Stimulated activated CD8-positive, alpha-beta memory T cell treated with anti-CD3 and anti-CD28 coated beads, Interleukin-2, amount 100 ng/mL, for 48 hours (primary cell): Measurements from ENCODE around the gene C1QTNF4.

Experiments used
- DNase-seq, 2 donors: peaks; one replicate each; pipeline ENCODE4 v3.0.0-alpha.2; 2020; ENCODE audit warnings: low read depth in 2 of 2

C1QTNF4 gene

DNA sequence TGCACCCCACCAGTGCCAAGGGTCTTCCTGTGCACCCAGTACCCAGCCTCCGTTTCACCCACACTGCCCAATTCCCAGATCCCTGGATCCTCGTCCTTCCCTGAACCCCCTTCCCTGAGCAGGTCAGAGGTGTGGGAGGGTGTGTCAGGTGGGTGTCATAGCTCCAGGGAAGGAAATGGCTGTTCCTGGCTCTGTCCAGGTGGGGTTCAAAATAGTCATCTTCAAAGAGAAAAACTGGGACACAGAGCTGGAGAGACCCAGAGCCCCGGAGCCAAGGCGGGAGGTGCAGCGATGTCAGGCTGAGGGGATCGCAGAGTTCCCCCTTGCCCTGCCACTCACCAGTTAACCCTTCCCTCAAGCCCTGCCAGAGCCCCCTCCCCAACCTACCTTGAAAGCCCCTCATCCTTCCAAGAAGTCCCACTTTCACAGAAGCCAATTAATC is 698 bp downstream of the C1QTNF4 start:
- no peak for DNase-seq

DNA sequence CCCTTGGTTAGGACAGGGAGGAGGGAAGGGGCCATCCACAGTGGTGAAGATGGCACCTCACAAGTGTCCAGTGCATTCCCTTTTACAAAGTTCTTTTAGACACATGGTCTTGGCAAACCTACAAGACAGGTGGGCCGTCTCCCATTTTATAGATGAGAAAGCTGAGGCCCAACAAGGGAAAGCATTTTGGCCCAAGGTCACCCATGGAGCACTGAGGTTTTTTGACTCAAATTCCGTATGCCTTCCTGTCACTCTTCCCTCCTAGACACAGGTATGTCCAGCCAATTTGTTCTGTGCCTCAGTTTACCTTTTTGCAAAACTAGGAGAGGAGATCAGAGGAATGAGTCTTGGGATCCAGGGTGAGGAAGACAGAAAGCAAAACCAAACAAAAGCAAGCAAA is 1.2 kb downstream of the C1QTNF4 start:
- DNase-seq, result no peak

DNA sequence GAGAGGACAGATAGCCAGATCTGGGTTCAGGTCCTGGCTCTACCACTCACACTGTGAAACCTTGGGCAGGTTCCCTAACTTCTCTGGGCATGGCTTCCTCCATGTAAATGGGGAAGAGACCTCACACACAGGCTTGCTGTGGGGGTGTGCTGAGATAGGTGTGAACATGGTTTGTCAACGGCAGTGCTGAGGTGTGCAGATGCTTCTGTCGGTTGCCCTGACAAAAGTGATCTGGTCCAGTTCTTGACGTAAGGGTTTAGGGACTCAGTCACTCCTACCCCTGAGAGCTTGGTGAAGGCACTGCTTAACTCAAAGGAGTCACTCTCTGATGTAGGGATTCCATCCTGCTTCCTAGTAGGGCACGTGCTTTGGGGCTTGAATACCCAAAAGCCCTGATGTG is 2.0 kb downstream of the C1QTNF4 start:
- no peak for DNase-seq

DNA sequence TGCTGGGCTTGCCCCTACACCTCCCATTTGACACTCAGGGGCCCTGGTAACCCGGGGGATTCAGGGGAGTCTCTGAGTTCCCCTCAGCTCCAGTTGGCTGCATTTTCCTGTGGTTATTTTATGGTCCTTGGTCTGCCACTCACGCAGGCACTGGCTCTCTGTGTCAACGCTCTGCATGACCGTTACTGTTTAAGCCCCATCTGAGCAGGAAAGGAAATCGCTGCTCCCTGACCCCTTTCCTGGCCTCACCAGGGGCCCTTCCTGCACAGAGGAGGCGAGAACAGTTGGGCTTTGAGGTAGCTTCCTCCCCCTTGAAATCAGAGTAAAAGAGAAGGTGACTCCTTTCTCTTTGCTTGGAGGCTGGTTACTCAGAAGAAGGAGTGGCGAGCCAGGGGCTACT is 2.4 kb downstream of the C1QTNF4 start:
- DNase-seq, result no peak

DNA sequence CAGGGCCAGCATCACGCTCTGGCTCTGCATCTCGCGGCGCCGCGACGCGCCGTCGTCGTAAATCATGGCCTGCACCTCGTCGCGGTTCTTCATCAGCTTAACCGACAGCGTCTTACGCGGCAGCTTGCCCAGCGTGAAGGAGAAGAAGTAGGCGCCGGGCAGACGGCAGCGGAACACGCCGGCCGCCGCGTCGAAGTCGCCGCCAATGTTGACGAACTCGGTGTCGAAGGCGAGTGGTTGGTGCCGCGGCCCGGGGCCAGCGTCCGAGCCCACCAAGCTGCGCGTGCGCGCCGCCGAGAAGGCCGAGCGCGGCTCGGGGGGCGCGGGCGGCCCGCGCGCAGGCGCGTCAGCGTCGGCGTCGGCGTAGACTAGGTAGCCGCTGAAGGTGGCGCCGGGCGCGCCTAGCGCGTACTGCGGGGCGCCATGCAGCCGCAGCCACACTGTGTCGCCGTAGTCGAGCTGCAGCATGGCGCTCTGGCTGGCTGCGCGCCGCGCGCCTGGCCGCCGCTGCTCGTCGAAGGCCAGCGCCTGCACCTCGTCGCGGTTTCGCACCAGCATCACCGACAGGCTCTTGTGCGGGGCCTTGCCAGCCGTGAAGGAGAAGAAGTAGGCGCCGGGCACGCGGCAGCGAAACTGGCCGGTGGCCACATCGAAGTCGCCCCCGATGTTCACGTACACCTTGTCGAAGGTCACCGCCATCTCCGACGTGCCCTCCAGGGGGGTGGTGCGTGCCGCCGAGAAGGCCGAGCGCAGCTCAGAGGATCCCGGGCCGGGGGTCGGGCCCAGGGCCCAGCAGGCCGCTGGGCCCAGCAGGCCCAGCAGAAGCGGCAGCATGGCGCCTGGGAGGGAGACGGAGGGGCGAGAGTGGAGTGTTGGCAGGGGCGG is 4.0 kb downstream of the C1QTNF4 start:
- DNase-seq, result no peak

DNA sequence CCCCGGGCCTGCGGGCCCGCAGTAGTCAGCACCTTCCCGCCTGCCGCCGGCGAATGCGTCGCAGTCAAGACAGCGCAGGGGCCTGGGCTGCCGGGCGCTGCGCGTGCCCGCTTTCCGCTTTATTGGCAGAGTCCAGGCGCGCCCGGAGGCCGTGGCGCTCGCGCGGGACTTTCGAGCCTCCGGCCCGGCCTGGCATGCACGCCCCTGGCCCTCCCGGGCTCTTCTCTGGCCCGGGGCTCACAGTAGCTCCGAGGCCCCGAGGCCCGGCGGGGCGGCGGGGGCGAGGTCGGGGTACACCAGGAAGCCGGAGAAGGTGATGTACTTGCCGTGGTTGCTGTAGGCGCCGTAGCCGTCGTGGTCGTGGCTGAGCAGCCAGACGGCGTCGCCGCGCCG is 4.6 kb downstream of the C1QTNF4 start:
- DNase-seq, result no peak

DNA sequence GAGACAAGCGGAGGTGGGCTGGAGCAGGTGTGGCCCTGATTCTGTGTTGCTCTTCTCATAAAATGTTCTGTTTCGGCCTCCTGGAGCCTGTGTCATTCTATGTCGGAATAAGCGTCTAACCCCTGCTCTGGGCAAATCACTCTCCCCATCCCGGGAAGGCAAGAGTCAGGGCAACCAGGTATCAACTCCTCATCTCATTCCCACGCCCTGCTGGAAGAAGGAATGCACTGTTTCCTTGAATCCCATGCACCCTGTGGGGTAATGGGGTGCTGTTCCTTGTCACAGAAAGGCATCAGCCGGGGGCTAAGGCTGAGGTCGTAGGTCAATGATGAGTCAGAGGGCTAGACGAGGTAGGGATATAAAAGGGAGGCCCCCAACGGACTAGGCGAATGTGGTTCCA is 5.1 kb downstream of the C1QTNF4 start:
- no peak for DNase-seq

DNA sequence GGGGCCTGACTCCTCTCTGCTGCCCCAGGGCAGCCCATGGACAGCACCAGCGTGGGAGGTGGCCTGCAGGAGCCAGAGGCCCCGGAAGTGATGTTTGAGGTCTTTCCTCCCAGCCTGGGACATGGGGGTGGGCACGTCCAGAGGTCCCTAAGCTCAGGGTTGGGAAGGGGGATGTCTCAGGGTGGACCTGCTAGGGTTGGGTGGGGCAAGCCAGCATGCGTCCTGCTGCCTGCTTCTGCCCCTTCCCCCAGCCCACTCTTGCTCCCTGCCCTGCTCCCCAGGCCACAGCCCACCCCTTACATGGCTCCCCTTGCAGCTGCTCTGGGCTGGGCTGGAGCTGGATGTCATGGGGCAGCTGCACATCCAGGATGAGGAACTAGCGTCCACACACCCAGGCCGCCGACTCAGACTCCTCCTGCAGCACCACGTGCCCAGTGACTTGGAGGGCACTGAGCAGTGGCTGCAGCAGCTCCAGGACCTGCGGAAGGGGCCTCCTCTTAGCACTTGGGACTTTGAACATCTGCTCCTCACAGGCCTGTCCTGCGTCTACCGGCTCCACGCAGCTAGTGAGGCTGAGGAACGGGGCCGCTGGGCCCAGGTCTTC is 6.4 kb downstream of the C1QTNF4 start:
- DNase-seq, result no peak

DNA sequence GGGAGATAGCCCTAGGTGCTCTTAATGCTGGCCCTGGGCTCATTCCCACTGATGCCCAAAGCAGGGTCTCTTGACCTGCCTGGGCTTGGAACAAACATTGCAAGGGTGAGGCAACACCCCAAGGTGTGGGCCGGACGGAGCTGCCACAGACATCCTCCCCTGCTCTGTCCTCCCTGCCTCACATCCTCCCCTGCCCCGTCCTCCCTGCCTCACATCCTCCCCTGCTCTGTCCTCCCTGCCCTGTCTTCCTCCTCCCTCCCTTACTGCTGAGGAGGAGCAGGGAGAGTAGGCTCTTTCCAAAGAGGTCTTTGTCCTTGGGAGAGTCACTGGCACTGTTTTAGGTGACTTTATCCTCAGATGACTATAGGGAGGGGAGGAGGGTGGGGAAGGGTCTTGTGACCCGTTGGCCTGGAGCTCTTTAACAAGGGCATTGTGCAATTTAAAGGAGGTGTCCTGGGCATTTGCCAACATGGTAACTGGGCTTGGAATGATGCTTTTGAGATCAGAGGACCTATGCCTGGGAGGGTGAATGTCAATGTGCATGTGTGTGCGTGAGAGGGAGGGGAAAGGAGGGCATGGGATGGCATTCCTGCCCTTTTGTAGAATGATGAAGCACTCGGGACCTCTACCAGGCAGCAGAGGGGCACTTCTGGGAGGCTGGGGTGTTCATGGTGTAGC is 7.0 kb downstream of the C1QTNF4 start:
- DNase-seq, result no peak

DNA sequence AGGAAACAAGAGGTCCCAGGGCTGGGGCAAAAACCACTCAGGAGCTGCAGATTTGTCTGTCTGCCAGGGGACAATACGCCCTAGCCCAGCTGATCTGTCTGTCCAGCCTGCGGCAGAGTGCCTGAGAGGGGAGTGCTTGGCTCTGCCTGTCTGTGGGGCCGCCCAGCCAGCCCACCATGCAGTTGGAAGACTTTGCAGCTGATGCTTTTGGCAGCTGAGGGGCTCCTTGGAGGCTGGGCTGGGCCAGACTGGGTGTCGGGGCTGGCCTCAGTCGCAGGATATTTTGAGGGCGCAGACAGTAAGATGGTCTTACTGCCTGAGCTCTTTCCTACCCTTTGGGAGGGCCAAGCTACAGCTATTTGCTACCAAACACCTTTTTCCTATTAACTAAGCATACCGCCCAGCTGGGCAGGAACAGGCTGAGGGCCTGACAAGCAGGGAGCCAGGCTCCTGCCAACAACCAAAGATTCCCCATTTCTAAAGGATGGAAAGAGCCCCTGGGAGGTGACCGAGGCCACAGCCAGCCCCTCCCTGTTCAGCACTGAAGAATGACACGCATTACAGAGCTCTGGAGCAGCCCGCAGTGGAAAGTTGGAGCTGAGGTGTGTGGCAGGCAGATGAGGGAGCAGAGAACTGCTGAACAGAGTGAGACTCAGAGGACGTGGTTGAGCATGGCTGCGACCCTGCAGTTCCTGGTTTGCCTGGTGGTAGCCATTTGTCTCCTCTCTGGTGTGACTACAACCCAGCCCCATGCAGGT is 7.9 kb downstream of the C1QTNF4 start, which contains the start of gene FAM180B:
TSS of gene FAM180B (plus strand) at position 581 of the 758 bp plus-strand sequence. CDS start at position 672, 91 bp downstream.
- no peak for DNase-seq

DNA sequence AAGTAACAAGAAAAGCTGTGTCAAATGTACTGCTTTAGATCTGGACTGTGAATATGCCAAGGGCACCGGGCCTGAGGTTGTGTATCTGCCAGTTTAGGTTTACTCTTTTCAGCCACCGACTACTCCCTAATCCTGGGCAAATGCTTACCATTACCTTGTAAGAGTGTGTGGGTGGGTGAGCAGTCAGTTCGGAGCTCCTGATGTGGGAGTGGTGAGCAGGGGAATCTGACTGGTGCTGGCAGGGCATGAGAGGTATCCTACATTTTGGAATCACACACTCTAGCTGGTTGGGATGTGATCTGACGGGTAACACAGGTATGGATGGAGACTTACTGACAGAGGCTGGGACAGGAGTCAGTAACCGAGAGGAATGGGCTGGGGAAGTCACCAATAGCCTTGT is 10.4 kb downstream of the C1QTNF4 start:
- DNase-seq, result no peak

DNA sequence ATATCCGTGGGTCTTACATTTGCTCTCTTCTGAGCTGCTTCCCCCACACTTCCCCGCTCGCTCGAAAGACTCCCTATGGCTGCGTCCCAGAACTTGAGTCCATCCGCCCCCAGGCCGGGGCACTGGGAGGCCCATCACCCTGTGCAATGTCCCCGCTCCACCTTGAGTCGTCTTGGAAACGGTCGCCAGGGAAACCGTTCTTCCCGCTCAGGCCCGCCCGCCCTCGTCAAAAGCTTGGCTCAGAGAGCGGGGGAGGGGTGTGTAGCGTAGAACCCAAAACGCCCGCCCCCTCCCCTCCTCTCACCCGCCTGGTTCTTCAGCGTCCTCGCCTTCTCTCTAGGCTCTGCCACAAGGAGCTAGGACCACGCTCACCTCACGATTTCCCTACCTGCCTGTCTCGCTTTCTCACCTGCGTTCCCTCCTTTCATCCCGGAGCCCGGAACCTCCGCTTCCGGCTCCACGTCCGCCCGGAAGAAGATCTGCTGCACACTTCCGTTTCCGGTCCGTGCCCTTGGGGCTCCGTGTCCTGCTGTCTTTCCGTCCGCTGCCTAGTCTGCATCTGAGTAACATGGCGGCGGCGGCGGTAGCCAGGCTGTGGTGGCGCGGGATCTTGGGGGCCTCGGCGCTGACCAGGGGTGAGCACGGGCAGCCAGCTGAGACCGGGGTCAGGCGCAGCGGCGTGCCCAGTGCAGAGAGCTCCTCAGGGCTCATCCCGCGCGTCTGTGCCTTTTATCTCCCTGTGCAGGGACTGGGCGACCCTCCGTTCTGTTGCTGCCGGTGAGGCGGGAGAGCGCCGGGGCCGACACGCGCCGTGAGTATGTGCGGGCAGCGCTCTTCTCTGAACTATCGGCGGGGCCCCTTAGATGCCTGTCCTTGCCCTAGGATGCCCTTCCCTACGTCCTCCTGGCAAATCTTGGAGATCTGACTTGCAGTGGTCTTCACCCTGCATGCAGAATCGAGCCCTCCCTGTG is 15.4 kb downstream of the C1QTNF4 start, which contains the start of the genes KBTBD4 and NDUFS3:
TSS of gene KBTBD4 (minus strand) at position 447 of the 971 bp plus-strand sequence. CDS start at position 428, 19 bp downstream.
TSS of gene NDUFS3 (plus strand) at position 551 of the 971 bp plus-strand sequence. CDS start at position 569, 18 bp downstream.
- DNase-seq, result peak; percentile 73 to 83

DNA sequence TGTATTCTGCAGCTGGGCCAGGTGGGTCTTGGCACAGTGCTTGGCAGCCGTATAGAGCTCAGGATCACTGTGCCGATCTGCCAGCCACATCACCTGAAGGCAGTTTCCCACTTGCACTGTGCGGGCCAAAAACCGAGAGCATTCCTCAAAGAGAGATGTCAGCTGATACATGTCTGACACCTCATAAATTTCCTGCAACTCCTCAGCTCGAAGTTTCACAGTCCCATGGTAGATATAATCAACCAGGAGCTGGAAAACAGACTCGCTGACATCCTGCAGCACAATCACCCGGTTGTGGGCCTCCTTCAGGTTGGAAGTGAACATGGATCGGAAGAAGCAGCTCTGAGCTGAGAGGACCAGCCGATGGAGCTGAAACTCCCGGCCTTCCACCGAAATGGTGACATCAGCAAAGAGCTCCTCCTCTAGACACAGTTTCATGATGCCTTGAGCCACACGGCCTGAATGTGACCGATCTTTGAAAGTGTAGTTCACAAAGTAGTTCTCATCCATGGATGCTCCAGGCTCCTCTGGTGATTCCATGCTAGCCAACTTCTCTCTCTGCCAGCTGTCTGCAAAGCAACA is 16.7 kb downstream of the C1QTNF4 start:
- no peak for DNase-seq

DNA sequence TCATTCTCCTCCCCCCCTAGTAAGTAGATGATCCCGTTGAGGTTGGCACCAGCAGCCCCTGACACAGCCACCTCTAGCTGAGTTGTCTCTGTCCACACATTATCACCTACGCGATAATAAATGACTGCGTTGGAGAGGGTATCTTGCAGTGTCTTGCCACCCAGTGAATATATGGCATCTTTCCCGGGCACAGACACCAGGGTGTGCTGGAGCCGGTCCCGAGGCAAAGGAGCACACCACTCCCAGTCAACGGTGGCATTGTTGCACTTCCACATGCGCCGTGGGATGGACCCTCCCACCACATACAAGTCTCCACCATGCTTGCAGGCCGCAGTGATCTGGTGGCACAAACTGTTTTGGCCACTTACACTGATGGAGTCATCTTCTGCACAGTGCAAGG is 20.9 kb downstream of the C1QTNF4 start:
- DNase-seq, result no peak

DNA sequence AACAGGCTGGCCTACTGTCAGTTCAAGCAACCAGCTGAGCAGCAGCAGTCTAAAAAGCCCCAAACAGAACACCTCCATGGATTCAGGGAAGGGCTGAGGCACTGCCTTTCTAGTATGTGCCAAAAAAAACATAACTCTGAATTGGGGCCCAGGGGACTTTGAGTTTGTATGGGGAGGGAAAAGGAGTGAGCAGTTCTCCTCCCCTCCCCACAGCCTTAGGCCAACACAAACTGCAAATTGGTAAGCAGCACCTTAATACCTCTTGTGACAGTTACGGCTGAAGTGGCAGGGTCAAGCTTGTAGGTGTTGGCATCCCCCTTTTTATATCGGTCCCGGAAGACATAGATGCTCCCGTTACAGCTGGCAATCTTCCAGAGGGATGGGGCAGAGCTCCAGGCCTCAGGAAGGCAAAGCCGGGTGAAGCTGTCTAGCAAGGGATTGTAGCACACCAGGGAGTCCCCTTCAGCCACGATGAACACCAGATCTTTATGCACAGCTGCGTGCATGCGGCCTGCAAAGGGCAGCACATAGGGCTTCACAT is 21.4 kb downstream of the C1QTNF4 start:
- DNase-seq, result no peak

DNA sequence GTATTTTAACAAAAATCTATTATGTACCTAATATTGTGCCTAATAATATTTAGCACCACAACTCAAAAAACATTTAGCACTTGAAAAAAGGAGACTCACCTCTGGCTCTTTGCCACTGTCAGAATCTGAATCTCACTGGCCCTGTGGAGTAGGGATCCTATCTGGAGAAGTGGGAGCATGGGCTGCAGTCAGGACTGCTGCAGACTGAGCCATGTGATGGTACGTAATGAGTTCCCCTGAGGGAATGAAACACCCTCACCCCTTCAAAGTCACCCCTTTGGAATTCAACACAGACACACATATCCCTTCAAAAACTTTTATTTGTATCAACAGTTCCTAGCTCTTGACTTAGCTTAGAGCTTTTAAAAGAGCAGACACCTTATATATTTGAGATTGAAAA is 22.3 kb downstream of the C1QTNF4 start:
- DNase-seq, result no peak

DNA sequence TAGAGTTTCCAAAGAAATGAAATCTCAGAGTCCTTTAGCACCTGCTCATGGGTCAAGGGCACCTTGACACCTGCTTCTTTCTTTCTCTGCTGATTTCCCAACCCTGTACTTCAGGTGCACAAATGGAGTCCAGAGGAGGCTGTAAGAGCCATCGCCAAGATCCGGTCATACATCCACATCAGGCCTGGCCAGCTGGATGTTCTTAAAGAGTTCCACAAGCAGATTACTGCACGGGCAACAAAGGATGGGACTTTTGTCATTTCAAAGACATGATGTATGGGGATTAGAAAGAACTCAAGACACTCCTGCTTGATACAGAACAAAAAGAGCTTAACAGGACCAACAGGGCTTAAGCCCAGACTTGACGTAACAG is 22.9 kb downstream of the C1QTNF4 start:
- no peak for DNase-seq

DNA sequence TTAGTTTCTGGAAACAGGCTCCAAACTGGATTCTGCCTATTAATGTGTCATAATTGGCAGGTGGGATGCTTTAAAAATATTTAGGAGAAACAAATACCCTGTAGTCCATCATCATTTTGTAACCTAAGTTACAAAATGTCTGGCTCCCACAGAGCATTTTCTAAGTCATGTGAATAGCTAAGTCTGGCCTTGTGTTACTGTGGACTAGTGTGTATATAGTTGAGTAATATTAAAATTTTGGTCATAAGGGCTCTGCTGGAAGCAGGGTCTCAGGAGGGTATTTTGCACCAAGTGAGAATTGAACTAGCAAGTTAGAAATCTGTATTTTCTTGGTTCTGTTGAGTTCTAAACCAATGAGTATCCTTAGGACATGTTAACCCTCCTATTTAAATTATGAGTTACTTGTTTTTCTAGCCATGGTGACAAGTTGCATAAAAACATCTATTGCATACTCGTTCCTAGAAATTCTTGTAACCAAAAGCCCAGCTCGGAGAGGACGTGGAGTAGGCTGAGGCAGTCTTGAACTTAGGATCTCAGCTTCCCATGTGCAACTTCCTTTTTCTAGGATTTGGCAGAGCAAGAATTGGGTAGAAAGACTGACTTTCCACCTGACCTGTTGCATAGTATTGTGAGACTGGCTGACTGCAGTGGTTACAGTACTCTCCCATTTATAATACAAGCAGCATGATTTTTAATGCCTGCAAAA is 23.4 kb downstream of the C1QTNF4 start:
- no peak for DNase-seq

DNA sequence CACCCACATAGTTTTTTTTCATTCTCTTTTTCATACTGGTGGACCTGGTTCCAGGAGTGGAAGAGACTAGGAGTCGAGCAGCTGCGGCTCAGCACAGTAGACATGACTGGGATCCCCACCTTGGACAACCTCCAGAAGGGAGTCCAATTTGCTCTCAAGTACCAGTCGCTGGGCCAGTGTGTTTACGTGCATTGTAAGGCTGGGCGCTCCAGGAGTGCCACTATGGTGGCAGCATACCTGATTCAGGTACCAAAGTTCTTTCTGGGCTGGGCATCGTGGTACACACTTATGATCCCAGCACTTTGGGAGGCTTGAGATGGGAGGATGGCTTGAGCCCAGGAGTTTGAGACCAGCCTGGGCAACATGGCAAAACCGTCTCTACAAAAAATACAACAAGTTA is 24.6 kb downstream of the C1QTNF4 start:
- no peak for DNase-seq
